PFSK-1 (cell line): ENCODE results near the gene MEN1.

Source experiments
- FOXP2 ChIP-seq: optimal IDR thresholded peaks from 2 replicates; pipeline ENCODE3; 2011; ENCODE audit warnings: borderline replicate concordance, control low read depth, inconsistent platforms; ENCODE audit not compliant: insufficient read depth; ENCODE audit errors: extremely low read length, extremely low read depth
- POLR2AphosphoS5 ChIP-seq: IDR thresholded peaks from 2 replicates; pipeline ENCODE4 v1.6.1; 2012; ENCODE audit warnings: low read depth, mild to moderate bottlenecking, control low read depth, low read length, moderate library complexity
- REST ChIP-seq, 2 experiments: IDR thresholded peaks; 2 replicates each; pipeline versions ENCODE4 v1.6.1 to v1.8.0; 2011 to 2012; ENCODE audit warnings: low read depth in 2 of 2, low read length in 2 of 2, control low read depth in 1 of 2, inconsistent platforms in 1 of 2, mild to moderate bottlenecking in 1 of 2, moderate library complexity in 1 of 2; ENCODE audit not compliant: insufficient read depth in 1 of 2
- SIN3A ChIP-seq: IDR thresholded peaks from 2 replicates; pipeline ENCODE4 v1.6.1; 2012; ENCODE audit warnings: mild to moderate bottlenecking, low read length, moderate library complexity, borderline replicate concordance; ENCODE audit not compliant: insufficient read depth
- TAF1 ChIP-seq: IDR thresholded peaks from 2 replicates; pipeline ENCODE4 v1.6.1; 2012; ENCODE audit warnings: low read length, control low read depth, borderline replicate concordance; ENCODE audit not compliant: insufficient read depth

DNA sequence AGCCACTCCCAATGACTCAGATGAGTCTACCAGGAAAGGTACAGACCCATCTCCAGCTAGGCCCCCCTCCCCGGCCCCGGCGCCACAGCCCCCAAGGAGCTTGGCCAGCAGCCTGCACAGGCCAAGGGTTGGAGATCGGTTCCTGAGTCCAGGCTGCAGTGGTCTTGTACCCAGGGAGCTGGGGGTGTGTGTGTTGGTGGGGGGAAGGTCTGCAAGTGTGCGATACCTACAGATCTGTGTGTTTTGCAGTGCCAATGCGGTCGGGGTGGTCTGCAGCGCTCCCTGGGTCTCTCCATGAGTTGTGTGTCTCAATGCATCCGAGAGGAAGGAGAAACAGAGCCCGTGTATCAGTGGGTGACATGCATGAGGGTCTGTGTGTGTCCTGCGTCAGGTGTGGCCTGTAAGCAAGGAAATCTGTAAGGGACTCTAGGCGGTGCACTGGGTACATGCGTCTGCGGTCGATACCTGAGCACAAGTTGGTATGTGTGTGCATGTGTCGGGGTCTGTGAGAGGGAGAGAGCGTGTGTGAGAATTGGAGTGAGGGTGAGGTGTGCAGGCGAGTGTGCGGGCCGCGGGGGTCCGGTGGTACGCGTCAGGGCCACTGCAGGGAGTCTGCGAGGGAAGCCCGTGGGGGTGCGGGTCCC is 33.5 kb upstream of the MEN1 start:
- TF ChIP-seq REST (IDR thresholded peaks at IDR 0.05; ENCODE audit: insufficient read depth in 1 of 2, low read depth in 2 of 2, low read length in 2 of 2), result no peak
- TF ChIP-seq POLR2AphosphoS5, result no peak
- no peak for TF ChIP-seq SIN3A
- TF ChIP-seq TAF1, result no peak
- no peak for TF ChIP-seq FOXP2
